ENCODE data around the gene NLGN1. TPM values are rescaled to one million over a fixed set of nuclear protein-coding genes. Genes with fewer than 3 reads are reported as not detected.

The NLGN1 gene
- total RNA-seq, 1 experiment from 2014 or later: 0.85 TPM

GRCh38 chr3:174287705-174288104, 890.2 kb downstream of the NLGN1 start:
- Histone ChIP-seq H3K9me3 (ENCODE audit: control insufficient read depth, insufficient read depth, low read depth, low read length) (no peaks in the 10 kb centered on the region), H3K4me3 (ENCODE audit: low read depth in 2 of 2, low read length in 2 of 2) (no peak overlapping the region), H3K36me3 (ENCODE audit: control insufficient read depth, insufficient read depth, low read length) (no peaks in the 10 kb centered on the region), H3K27me3 (ENCODE audit: control insufficient read depth, insufficient read depth, low read length) (no peaks in the 10 kb centered on the region), H3K27ac (ENCODE audit: low read length) (no peak overlapping the region), H3K4me1 (ENCODE audit: control insufficient read depth, insufficient read depth, low read length) (no peaks in the 10 kb centered on the region)
- in situ Hi-C loops (cut with HindIII; ENCODE audit: low pct_unique_long_range_greater_than_20kb, low sequenced_read_pairs) (no loop called here), intact Hi-C loops (cut with micrococcal nuclease; ENCODE audit: unreplicated experiment) (no loop called here)
- no peak for DNase-seq (ENCODE audit: low read depth, low spot score)
- ChIA-PET POLR2A (no interaction called here), CTCF (no interaction called here)
- no TSS peak for BruUV-seq (replicated peaks)
- no peak for ATAC-seq
- TF ChIP-seq REST (IDR thresholded peaks at IDR 0.05; ENCODE audit: insufficient read depth in 1 of 2, low read depth in 2 of 2, low read length in 1 of 2) (no peak), SIN3A (IDR thresholded peaks at IDR 0.05; ENCODE audit: borderline replicate concordance, insufficient read depth, low read depth, low read length) (no peak), CTCF (IDR thresholded peaks at IDR 0.05) (no peak), POLR2AphosphoS5 (IDR thresholded peaks at IDR 0.05; ENCODE audit: low read depth, low read length) (no peak), TCF7L2 (IDR thresholded peaks at IDR 0.05; ENCODE audit: low read depth, low read length) (no peak)

GRCh38 chr3:174294616-174295015, 897.1 kb downstream of the NLGN1 start:
- H3K27me3 ChIP-seq (ENCODE audit: control insufficient read depth, insufficient read depth, low read length): no peaks in the 10 kb centered on the region
- no peak for ATAC-seq
- H3K36me3 ChIP-seq (ENCODE audit: control insufficient read depth, insufficient read depth, low read length): no peaks in the 10 kb centered on the region
- BruUV-seq (replicated peaks): no TSS peak
- H3K4me1 ChIP-seq (ENCODE audit: control insufficient read depth, insufficient read depth, low read length): no peaks in the 10 kb centered on the region
- POLR2A ChIA-PET: interaction anchor here (0.7 kb wide), 1 partner anchor 1352 kb away, joined by 6 read pairs; no protein-coding TSS in a partner anchor
- intact Hi-C loops (cut with micrococcal nuclease; ENCODE audit: unreplicated experiment): no loop called here
- no peak for DNase-seq (ENCODE audit: low read depth, low spot score)
- in situ Hi-C loops (cut with HindIII; ENCODE audit: low pct_unique_long_range_greater_than_20kb, low sequenced_read_pairs): no loop called here
- H3K4me3 ChIP-seq (ENCODE audit: low read depth in 2 of 2, low read length in 2 of 2): no peak overlapping the region
- no peak overlapping the region for H3K27ac ChIP-seq (ENCODE audit: low read length)
- TF ChIP-seq CTCF (IDR thresholded peaks at IDR 0.05) (no peak), SIN3A (IDR thresholded peaks at IDR 0.05; ENCODE audit: borderline replicate concordance, insufficient read depth, low read depth, low read length) (no peak), POLR2AphosphoS5 (IDR thresholded peaks at IDR 0.05; ENCODE audit: low read depth, low read length) (no peak), REST (IDR thresholded peaks at IDR 0.05; ENCODE audit: insufficient read depth in 1 of 2, low read depth in 2 of 2, low read length in 1 of 2) (no peak), TCF7L2 (IDR thresholded peaks at IDR 0.05; ENCODE audit: low read depth, low read length) (no peak)
- CTCF ChIA-PET: no interaction called here
- H3K9me3 ChIP-seq (ENCODE audit: control insufficient read depth, insufficient read depth, low read depth, low read length): no peaks in the 10 kb centered on the region

Measured in Panc1 (cell line).